ENCODE measurements around the gene CACNA1C.

DNA sequence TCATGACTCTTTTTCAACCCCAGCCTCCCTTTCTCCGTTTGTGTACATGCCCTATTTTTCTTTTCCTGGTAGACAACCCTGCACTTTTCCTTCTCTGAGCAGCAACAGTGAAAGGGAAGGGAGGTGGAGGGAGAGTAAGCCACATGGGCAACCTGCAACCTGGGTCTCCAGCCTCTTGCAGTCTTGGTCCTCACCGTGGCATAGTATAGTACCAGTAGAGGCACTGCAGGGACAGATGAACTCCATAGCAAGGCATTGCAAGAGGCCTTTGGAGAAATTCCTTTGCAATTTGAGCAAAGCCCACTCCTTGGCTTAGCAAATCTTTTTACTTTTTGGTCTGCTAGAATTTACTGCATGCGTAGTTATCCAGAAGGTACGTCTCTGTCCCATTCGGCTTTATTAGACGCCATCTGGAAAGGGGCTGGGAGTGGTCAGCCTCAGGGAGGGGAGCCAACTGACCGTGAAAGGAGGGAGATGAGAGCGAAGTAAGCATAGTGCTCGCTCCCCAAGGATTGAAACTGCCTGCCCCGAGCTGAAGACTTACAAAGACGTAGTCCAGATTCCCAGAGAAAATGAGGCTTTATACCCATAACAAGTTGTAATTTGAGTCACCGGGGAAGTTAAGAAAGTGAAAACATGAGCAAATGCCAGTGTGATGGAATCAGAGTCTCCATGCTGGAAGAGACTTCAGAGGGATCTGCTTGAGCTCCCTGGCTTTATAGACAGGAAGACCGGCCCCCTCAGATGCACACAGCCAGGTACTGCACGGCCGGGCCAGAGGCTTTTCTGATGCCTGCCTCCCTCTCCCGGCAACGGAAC lies 332.0 kb downstream of the CACNA1C start:
- TF ChIP-seq, protein P1, sequence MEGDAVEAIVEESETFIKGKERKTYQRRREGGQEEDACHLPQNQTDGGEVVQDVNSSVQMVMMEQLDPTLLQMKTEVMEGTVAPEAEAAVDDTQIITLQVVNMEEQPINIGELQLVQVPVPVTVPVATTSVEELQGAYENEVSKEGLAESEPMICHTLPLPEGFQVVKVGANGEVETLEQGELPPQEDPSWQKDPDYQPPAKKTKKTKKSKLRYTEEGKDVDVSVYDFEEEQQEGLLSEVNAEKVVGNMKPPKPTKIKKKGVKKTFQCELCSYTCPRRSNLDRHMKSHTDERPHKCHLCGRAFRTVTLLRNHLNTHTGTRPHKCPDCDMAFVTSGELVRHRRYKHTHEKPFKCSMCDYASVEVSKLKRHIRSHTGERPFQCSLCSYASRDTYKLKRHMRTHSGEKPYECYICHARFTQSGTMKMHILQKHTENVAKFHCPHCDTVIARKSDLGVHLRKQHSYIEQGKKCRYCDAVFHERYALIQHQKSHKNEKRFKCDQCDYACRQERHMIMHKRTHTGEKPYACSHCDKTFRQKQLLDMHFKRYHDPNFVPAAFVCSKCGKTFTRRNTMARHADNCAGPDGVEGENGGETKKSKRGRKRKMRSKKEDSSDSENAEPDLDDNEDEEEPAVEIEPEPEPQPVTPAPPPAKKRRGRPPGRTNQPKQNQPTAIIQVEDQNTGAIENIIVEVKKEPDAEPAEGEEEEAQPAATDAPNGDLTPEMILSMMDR (conservative IDR thresholded peaks at IDR 0.05; ENCODE audit: low read depth, low read length) = 0 out of 2 replicates have a peak, but pooled peaks have one; percentile 23
- no peak for TF ChIP-seq BHLHE40 (IDR thresholded peaks at IDR 0.05; ENCODE audit: low read depth, low read length)
- TF ChIP-seq, protein P2, sequence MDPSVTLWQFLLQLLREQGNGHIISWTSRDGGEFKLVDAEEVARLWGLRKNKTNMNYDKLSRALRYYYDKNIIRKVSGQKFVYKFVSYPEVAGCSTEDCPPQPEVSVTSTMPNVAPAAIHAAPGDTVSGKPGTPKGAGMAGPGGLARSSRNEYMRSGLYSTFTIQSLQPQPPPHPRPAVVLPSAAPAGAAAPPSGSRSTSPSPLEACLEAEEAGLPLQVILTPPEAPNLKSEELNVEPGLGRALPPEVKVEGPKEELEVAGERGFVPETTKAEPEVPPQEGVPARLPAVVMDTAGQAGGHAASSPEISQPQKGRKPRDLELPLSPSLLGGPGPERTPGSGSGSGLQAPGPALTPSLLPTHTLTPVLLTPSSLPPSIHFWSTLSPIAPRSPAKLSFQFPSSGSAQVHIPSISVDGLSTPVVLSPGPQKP (IDR thresholded peaks at IDR 0.05; ENCODE audit: borderline replicate concordance, low read depth, low read length) = no peak
- peak; percentile 7; the same call in 1 of the 2 replicates for TF ChIP-seq CEBPB (IDR thresholded peaks at IDR 0.05; ENCODE audit: low read depth, low read length)
- no peak for TF ChIP-seq NFE2L2 (IDR thresholded peaks at IDR 0.05; ENCODE audit: low read depth, low read length)
- no peak for TF ChIP-seq FOS (IDR thresholded peaks at IDR 0.05; ENCODE audit: low read depth, low read length)
- 0 out of 2 replicates have a peak, but pooled peaks have one; percentile 9 for TF ChIP-seq SMC3 (IDR thresholded peaks at IDR 0.05; ENCODE audit: low read depth, low read length)
- TF ChIP-seq POLR2A (IDR thresholded peaks at IDR 0.05; ENCODE audit: low read depth, low read length) = no peak
- TF ChIP-seq, protein P3, sequence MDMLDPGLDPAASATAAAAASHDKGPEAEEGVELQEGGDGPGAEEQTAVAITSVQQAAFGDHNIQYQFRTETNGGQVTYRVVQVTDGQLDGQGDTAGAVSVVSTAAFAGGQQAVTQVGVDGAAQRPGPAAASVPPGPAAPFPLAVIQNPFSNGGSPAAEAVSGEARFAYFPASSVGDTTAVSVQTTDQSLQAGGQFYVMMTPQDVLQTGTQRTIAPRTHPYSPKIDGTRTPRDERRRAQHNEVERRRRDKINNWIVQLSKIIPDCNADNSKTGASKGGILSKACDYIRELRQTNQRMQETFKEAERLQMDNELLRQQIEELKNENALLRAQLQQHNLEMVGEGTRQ (IDR thresholded peaks at IDR 0.05; ENCODE audit: low read depth, low read length) = no peak
- TF ChIP-seq RAD21 (IDR thresholded peaks at IDR 0.05; ENCODE audit: low read length) = peak; percentile 50

Data from IMR-90 (cell line).